Calu3 (cell line): Measurements from ENCODE around the gene CHSY3. TPM values are rescaled to one million over a fixed set of nuclear protein-coding genes. Genes with fewer than 3 reads are reported as not detected.

Experiments used
- BruUV-seq: library from RNA; stranded (reverse); fragments of 400-500 nt; replicated peaks from 2 replicates; lab custom pipeline; 2021; lab: Mats Ljungman, UMichigan
- CTCF ChIA-PET: fragments of 300-600 bp; sonication (Branson Sonifier 250); formaldehyde crosslinking; loops from one replicate; lab custom pipeline; 2022; ENCODE audit warnings: antibody characterized with exemption; lab: Charles Lee
- DNase-seq: peaks from one replicate; pipeline ENCODE4 v3.0.0; 2022
- H3K27ac Mint-ChIP-seq: one replicate; pipeline ENCODE4 v1.8.0; 2022; ENCODE audit warnings: mixed read lengths; ENCODE audit not compliant: unreplicated experiment
- H3K27me3 Mint-ChIP-seq: one replicate; pipeline ENCODE4 v1.8.0; 2022; ENCODE audit warnings: mixed read lengths; ENCODE audit not compliant: unreplicated experiment
- H3K36me3 Mint-ChIP-seq: one replicate; pipeline ENCODE4 v1.8.0; 2022; ENCODE audit warnings: mild to moderate bottlenecking, moderate library complexity, mixed read lengths; ENCODE audit not compliant: insufficient read depth, unreplicated experiment
- H3K4me1 Mint-ChIP-seq: one replicate; pipeline ENCODE4 v1.8.0; 2022; ENCODE audit warnings: mild to moderate bottlenecking, low read depth, mixed read lengths; ENCODE audit not compliant: unreplicated experiment
- H3K4me3 Mint-ChIP-seq: one replicate; pipeline ENCODE4 v1.8.0; 2022; ENCODE audit warnings: mild to moderate bottlenecking, low read depth, moderate library complexity, mixed read lengths; ENCODE audit not compliant: unreplicated experiment
- H3K9me3 Mint-ChIP-seq: one replicate; pipeline ENCODE4 v1.8.0; 2022; ENCODE audit warnings: low read depth, mixed read lengths; ENCODE audit not compliant: unreplicated experiment
- intact Hi-C: fragments of 100-400 bp; cut with micrococcal nuclease; formaldehyde crosslinking; loops from one replicate; pipeline ENCODE4 v1.10.0; 2022; ENCODE audit not compliant: unreplicated experiment
- total RNA-seq: library from RNA; stranded (reverse); gene quantifications from 2 replicates; pipeline ENCODE4 v1.2.3, GENCODE V29; 2022
- TF ChIP-seq, protein P1 (sequence below): fragments of 200-600 bp; IDR thresholded peaks from one replicate; pipeline ENCODE4 v1.8.0; 2022; ENCODE audit warnings: antibody characterized with exemption; ENCODE audit not compliant: unreplicated experiment

Gene CHSY3
- total RNA-seq, 1 experiment from 2014 or later: 1.5 TPM

DNA sequence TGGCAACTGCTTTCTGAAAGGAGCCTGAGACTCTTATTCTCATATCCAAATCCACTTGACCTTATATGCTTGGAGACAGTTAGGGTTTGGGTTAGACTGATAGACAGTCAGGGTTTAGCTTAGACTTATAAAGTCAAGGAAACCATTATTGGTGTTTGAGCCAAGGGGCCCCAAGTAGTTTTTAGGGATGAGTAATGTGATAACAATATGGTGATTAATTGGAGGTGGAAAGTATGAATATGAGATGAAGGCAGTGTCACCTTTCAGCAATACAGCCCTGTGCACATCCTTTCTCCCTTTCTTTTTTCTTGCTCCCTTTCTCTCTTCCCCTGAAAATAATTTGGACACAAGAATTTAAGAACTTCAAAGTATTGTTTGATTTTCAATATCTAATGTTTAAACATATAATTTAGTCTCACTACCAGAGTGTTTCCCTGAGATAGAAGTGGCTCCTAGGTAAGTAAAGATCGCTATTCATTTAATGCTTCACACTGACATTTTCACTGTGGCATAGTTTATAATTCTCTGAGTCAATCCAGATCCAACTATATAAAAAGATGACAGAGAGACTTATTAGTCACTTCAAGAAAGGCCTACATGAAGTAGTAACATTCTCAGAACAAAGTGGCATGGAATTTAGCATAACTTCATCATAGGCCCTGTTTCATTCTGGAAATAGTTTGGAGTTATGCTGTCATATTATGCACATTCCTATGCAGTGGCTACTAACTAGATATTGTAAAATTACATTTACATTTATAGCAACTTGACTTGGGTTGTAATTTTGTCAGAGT, 200.8 kb downstream of the CHSY3 start:
- H3K4me1 Mint-ChIP-seq: no peaks in the 10 kb centered on the region
- intact Hi-C loops: no loop called here
- BruUV-seq: no TSS peak
- no peak for DNase-seq
- H3K4me3 Mint-ChIP-seq: no peak overlapping the region
- no peaks in the 10 kb centered on the region for H3K27me3 Mint-ChIP-seq
- no peaks in the 10 kb centered on the region for H3K36me3 Mint-ChIP-seq
- H3K27ac Mint-ChIP-seq: no peak overlapping the region
- CTCF ChIA-PET: no interaction called here
- H3K9me3 Mint-ChIP-seq: no peaks in the 10 kb centered on the region
- TF ChIP-seq, protein P1, sequence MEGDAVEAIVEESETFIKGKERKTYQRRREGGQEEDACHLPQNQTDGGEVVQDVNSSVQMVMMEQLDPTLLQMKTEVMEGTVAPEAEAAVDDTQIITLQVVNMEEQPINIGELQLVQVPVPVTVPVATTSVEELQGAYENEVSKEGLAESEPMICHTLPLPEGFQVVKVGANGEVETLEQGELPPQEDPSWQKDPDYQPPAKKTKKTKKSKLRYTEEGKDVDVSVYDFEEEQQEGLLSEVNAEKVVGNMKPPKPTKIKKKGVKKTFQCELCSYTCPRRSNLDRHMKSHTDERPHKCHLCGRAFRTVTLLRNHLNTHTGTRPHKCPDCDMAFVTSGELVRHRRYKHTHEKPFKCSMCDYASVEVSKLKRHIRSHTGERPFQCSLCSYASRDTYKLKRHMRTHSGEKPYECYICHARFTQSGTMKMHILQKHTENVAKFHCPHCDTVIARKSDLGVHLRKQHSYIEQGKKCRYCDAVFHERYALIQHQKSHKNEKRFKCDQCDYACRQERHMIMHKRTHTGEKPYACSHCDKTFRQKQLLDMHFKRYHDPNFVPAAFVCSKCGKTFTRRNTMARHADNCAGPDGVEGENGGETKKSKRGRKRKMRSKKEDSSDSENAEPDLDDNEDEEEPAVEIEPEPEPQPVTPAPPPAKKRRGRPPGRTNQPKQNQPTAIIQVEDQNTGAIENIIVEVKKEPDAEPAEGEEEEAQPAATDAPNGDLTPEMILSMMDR: no peak

- Mint-ChIP-seq H3K4me3 (no peak overlapping the region), H3K27me3 (no peaks in the 10 kb centered on the region), H3K9me3 (no peaks in the 10 kb centered on the region), H3K27ac (no peak overlapping the region), H3K36me3 (no peaks in the 10 kb centered on the region), H3K4me1 (no peaks in the 10 kb centered on the region)
- CTCF ChIA-PET: interaction anchor here (1.2 kb wide), 1 partner anchor 35 kb away, joined by 5 read pairs; no protein-coding TSS in a partner anchor
- DNase-seq: no peak
- BruUV-seq: no TSS peak
- TF ChIP-seq, protein P1: no peak
- intact Hi-C loops: no loop called here
Observed at GRCh38 chr5:130106480-130106879, 202.2 kb downstream of the CHSY3 start.

DNA sequence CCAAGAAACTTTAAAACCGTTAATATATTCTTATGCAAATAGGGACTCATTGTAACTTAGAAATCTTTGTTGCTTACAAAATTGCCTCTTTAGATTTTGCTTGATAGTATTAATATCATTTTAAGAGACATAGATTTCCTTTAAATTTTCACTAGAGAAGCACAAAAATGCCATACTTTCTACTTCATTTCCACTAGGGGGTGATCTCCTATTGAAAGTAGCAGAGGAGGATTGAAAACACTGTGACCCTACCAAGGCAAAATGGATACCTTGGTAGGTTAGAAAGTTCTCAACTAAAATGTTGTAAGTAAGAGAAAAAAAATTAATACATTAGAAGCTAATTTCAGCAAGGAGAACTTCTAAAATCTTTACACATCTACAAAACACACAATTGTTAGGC, 204.9 kb downstream of the CHSY3 start:
- CTCF ChIA-PET: interaction anchor here (0.9 to 1.1 kb wide), 3 partner anchors 30 to 762 kb away, joined by 3 to 4 read pairs (median 3); no protein-coding TSS in a partner anchor
- intact Hi-C loops: loop anchor here (1.0 to 2.0 kb wide), 4 partner anchors 32 to 803 kb away; no protein-coding TSS in a partner anchor
- no peaks in the 10 kb centered on the region for H3K4me1 Mint-ChIP-seq

GRCh38 chr5:130110328-130110727, 206.1 kb downstream of the CHSY3 start:
- H3K27ac Mint-ChIP-seq: no peak overlapping the region
- no peak for DNase-seq
- intact Hi-C loops: loop anchor here (5.0 kb wide), 1 partner anchor 1002 kb away; no protein-coding TSS in a partner anchor
- CTCF ChIA-PET: interaction anchor here (0.7 to 1.1 kb wide), 4 partner anchors 9 to 761 kb away, joined by 3 read pairs; no protein-coding TSS in a partner anchor
- TF ChIP-seq, protein P1: no peak
- no peaks in the 10 kb centered on the region for H3K36me3 Mint-ChIP-seq
- BruUV-seq: no TSS peak
- no peaks in the 10 kb centered on the region for H3K4me1 Mint-ChIP-seq
- no peaks in the 10 kb centered on the region for H3K9me3 Mint-ChIP-seq
- H3K4me3 Mint-ChIP-seq: no peak overlapping the region
- no peaks in the 10 kb centered on the region for H3K27me3 Mint-ChIP-seq

More for the DNA sequence above, 204.9 kb downstream of the CHSY3 start:
- TF ChIP-seq, protein P1: peak; percentile 63
- DNase-seq: peak; percentile 6
- no TSS peak for BruUV-seq
- H3K4me3 Mint-ChIP-seq: no peak overlapping the region
- H3K27ac Mint-ChIP-seq: no peak overlapping the region
- no peaks in the 10 kb centered on the region for H3K9me3 Mint-ChIP-seq
- H3K36me3 Mint-ChIP-seq: no peaks in the 10 kb centered on the region
- no peaks in the 10 kb centered on the region for H3K27me3 Mint-ChIP-seq
